HK-2 (cell line): Measurements from ENCODE around the gene DENND2A.
A peak's percentile ranks its signal among the peaks of the same experiment; 100 is the strongest.
"Not testable (repeated sequence)": the region's sequence is repeated elsewhere in the genome, so short reads cannot be mapped to it uniquely, and the experiment has no call there.

Experiments used
- DNase-seq: peaks from one replicate; pipeline ENCODE4 v3.0.0-alpha.2; 2018; ENCODE audit not compliant: unreplicated experiment

The DENND2A gene

GRCh38 chr7:140512317-140513000, 128.2 kb downstream of the DENND2A start:
- DNase-seq, result peak; percentile 29

- no peak for DNase-seq
Measured at GRCh38 chr7:140509789-140510188, 130.8 kb downstream of the DENND2A start.

- DNase-seq, result not testable (repeated sequence)
Measured at GRCh38 chr7:140507556-140507955, 133.1 kb downstream of the DENND2A start.

GRCh38 chr7:140506788-140507464, 133.7 kb downstream of the DENND2A start:
- DNase-seq, result no peak

GRCh38 chr7:140501966-140502365, 138.6 kb downstream of the DENND2A start:
- no peak for DNase-seq

GRCh38 chr7:140497807-140498206, 142.8 kb downstream of the DENND2A start:
- DNase-seq, result not testable (repeated sequence)

- no peak for DNase-seq
Measured at GRCh38 chr7:140497241-140497769, 143.3 kb downstream of the DENND2A start.

GRCh38 chr7:140495514-140496097, 145.0 kb downstream of the DENND2A start:
- DNase-seq, result no peak

GRCh38 chr7:140494867-140495266, 145.7 kb downstream of the DENND2A start:
- no peak for DNase-seq

- no peak for DNase-seq
Measured at GRCh38 chr7:140489026-140489359, 151.6 kb downstream of the DENND2A start.

- no peak for DNase-seq
Measured at GRCh38 chr7:140485500-140486265, 154.9 kb downstream of the DENND2A start.

GRCh38 chr7:140484951-140485499, 155.6 kb downstream of the DENND2A start:
- DNase-seq, result no peak

- DNase-seq, result no peak
Measured at GRCh38 chr7:140484479-140484878, 156.1 kb downstream of the DENND2A start.

- no peak for DNase-seq
Measured at GRCh38 chr7:140479739-140480084, 160.9 kb downstream of the DENND2A start.

GRCh38 chr7:140479062-140479738, 161.4 kb downstream of the DENND2A start, which contains the start of gene MKRN1:
MKRN1 (minus strand) TSS chr7:140479505; CDS start chr7:140479344, 161 bp downstream.
- DNase-seq, result peak; percentile 93

GRCh38 chr7:140478246-140479061, 162.2 kb downstream of the DENND2A start:
- peak; percentile 47 for DNase-seq

GRCh38 chr7:140476698-140477261, 163.8 kb downstream of the DENND2A start:
- no peak for DNase-seq

- no peak for DNase-seq
Measured at GRCh38 chr7:140475747-140476333, 164.8 kb downstream of the DENND2A start.
